GM18508 (cell line): ENCODE data around the gene ATP6V0D1.

Source experiments
- ATAC-seq: cut with Tn5 transposase; IDR thresholded peaks from one replicate; pipeline ENCODE4 v1.9.1; 2021; ENCODE audit warnings: moderate number of reproducible peaks; ENCODE audit not compliant: insufficient read depth, unreplicated experiment

ATP6V0D1 gene

GRCh38 chr16:67446968-67447507, 33.9 kb downstream of the ATP6V0D1 start:
- no peak for ATAC-seq

DNA sequence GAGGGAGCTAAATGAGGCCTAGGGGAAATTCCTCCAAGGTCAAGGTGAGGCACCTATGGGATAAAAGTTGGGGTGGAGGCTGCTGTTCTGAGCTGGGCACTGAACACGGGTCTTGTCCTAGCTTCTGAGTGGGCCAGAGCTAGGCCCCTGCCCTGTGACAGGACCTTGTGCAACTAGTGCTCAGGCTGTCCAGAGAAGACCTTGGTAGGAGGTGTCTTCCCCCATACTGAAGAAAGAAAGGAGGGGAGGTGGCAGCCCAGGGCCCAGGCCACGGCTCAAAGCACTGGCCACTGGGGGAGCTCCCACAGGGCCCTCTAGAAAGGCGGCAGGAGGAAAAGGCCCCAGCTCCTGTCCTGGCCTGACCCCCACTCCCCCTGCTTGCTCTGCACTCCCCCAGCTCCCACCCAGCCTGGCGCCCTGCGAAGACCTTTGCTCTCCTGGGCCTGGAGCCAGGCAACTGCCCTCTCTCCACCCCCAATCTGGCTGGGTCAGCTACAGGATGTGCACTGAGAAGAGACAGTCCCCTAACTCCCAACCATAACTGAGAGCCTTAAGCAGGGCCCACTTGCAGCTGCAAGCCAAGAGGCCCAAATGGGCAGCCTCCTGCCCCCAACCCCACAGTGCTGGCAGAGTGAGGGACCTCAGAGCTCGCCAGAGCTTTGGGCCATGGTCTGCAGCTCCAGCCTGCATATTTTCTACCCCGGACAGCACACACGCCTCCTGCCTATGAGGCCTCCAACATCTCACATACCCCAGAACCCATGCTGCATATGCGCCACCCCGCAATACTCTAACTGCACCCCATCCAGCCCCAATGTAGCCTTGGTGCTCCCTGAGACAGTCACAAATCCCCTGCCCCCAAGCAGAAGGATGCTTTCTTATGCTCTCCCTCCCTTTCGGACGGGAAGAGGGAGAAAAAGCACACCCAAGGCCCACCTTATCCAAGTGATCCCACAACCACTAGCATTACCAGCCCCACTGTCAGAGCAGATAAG, 34.7 kb downstream of the ATP6V0D1 start:
- no peak for ATAC-seq

GRCh38 chr16:67445441-67445912, 35.5 kb downstream of the ATP6V0D1 start:
- ATAC-seq = no peak

DNA sequence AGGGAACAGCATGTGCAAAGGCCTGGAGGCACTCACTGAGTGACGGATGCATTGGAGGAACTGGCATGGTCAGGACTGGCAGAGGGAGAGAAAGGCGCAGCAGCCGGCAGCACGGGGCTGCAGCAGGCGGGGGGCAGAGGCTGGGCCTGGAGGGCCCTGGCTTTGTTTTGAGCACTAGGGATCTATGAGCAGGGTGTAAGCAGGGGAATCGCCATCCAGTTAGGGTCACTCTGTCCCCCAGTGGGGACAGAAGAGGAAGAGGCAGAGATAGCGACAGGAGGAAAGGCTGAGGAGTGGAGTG, 35.9 kb downstream of the ATP6V0D1 start:
- ATAC-seq = no peak

- no peak for ATAC-seq
Observed at GRCh38 chr16:67444259-67445125, 36.5 kb downstream of the ATP6V0D1 start.

DNA sequence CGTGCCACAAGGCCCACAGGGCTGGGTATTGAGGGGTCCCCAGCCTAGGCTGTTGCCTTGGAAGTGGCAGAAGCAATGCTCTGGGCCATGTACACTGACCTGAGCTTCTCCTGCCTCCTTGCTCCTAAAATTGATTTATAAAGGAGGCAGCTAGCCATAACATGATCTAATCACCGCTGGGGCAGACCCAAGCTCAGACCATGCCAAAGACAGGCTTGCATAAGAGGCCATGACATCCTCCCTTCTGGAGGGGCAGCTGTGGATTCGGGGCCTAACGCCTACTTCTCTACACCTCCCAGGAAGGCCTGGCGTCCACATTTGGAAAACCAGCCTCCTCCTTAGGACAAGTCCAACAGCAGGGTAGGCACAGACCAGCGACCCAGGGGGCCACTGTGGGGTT, 37.7 kb downstream of the ATP6V0D1 start:
- no peak for ATAC-seq

- no peak for ATAC-seq
Observed at GRCh38 chr16:67442581-67443255, 38.2 kb downstream of the ATP6V0D1 start.

- ATAC-seq = no peak
Observed at GRCh38 chr16:67441907-67442306, 39.0 kb downstream of the ATP6V0D1 start.

GRCh38 chr16:67441271-67441753, 39.6 kb downstream of the ATP6V0D1 start:
- ATAC-seq = no peak

- no peak for ATAC-seq
Observed at GRCh38 chr16:67438824-67439393, 42.0 kb downstream of the ATP6V0D1 start.

DNA sequence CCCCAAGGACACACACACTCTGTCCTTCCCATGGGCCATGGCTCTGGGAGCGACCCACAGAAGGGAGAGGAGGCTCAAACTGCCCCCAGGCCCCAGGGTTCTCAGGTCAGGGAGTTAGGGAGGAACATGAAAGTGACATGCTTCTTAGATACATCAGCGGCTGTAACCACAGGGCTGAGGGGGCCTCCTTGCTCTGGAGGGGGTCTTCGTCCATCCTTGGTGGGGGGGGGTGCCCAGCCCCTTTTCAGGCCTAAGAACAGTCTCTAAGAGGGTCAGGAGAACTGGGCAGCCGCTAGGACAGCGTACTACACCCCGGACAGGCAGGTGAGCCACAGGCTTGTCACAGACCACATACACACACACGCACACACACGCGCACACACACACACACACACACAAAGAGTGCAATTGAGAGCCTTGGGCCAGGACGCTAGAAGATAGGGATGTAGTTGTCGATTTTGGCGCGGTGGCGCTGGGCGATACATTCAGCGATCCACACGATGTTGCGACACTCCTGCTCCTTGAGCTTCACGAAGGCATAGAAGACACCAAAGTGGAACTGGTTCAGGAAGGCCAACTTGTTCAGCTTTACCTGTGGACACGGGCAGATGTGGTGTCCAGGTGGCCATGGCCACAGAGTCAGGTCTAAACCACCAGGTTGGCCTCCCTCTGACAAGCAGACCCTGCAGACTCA, 42.7 kb downstream of the ATP6V0D1 start:
- no peak for ATAC-seq

DNA sequence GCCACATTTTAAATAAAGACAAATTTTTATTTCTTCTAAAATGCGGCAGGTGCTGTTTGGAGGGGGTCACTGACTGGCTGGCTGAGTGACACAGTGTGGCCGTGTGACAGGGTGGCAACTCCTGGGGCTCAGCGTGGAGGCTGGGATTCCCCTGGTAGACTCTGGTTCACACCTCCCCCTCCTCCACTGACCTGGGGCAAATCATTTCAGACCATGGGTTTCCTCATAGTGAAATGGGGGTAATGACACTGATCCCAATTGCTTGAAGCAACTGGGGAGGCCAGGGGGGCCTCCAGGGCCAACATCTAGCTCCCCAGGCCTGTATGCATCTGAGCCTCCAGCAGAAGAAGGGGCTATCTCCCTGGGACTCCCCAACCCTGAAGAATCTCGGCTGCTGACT, 43.4 kb downstream of the ATP6V0D1 start:
- no peak for ATAC-seq

GRCh38 chr16:67436640-67437193, 44.2 kb downstream of the ATP6V0D1 start:
- ATAC-seq = no peak

DNA sequence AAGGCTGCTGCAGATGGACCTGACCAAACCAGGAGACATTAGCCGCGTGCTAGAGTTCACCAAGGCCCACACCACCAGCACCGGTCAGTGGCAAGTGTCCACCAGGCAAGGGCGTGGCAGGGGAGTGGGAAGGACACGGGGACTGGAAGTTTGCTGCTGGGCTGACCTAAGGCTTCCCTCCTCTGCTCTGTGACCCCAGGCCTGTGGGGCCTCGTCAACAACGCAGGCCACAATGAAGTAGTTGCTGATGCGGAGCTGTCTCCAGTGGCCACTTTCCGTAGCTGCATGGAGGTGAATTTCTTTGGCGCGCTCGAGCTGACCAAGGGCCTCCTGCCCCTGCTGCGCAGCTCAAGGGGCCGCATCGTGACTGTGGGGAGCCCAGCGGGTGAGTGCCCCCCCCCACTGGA, 45.2 kb downstream of the ATP6V0D1 start:
- ATAC-seq = no peak

DNA sequence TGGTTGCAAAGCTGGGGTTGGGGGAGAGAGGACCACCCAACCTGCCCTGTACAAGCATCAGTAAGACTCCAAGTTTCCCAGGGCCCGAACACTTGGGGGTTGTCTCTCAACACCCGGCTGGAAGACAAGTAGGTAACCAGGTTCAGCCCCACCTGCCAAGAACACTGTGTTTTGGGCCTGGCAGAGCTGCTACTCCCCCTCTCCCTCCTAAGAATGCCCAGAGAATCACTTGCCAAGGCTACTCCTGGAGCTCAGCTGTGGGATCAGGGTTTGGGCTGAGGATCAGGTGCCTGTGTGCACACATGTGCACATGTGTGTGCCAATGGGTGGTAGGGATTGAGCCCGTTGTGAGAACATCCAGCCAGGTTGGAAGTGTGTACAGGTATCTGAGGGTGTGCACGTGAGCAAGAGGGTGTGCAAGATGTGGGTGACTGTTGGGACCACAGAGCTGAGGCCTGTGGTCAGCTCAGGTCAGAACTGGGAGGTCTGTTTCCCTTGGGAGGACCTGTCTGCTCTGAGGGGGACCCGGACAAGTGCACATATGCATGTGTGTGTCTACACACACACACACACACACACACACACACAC, 47.7 kb downstream of the ATP6V0D1 start:
- ATAC-seq = no peak

GRCh38 chr16:67432506-67432890, 48.5 kb downstream of the ATP6V0D1 start:
- ATAC-seq = no peak

DNA sequence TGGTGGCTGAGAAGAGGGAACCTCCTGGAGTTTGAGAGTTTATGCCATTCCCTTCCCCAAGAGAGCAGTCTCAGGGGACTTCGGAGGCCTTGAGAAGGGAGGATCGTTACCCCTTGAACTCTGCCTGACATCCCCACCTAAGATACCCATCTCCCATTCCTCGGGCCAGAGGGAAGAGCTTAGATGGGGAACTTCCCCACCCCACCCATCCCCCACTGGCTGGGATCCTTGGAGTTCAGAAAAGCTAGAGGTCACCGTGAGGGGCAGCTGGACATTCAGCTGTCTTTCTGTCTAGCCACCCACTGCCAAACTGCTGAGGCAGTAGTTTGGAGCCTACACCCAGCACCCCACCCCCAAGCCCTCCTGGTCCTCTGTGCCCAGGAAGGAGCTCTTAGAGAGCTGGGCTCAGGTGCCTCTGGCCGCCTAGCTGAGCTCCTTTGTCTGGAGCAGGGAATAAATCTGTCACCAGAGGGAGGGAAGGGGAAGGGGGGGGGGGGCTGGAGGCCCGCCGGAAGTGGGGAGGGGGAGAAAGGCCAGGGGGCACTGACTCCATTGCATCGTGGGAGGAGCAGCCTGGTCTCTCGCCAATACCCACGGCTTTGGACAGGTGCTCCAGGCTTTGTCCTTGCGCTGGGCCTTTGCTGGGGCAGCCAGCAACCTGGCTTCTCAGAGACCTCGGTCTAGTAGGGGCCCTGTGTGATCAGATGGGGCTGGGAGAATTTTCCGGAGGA, 49.0 kb downstream of the ATP6V0D1 start:
- ATAC-seq = no peak
